ENCODE results near the gene EPHB1. TPM values are rescaled to one million over a fixed set of nuclear protein-coding genes. Genes with fewer than 3 reads are reported as not detected.

Gene EPHB1
- total and polyA plus RNA-seq, 4 donors = 0.23 to 1.7 (median 0.52) TPM

DNA sequence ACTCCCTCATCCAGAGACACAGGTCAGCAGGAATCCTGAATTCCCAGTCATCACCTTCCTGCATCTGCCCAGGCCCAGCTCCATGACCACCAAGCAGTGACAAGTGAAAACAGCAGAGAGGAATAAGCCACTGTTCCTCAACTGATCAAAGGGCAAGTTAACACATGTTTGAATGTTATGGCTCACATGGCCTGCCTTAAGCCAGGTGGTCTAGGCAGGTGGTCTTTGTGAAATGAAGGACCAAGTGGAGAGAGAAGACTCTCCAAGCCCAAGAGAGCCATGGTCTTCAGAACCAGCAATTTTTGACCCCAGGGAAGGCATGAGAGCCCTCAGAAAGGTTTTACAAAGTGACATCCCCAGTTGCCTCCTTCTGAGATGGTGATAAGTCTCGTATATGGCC is 161.8 kb downstream of the EPHB1 start:
- DNase-seq (ENCODE audit: low spot score) = no peak
- H3K9ac ChIP-seq (ENCODE audit: low read depth in 1 of 2, low read length in 2 of 2) = no peak overlapping the region
- H3K27ac ChIP-seq (ENCODE audit: low read depth in 1 of 2, low read length in 2 of 2) = no peak overlapping the region
- H3K36me3 ChIP-seq (ENCODE audit: control insufficient read depth in 4 of 4, insufficient read depth in 3 of 4, low read depth in 1 of 4, low read length in 3 of 4) = no peaks in the 10 kb centered on the region
- no peaks in the 10 kb centered on the region for H3K9me3 ChIP-seq (ENCODE audit: control insufficient read depth in 4 of 4, low read length in 3 of 4)
- H3K4me1 ChIP-seq (ENCODE audit: control insufficient read depth in 4 of 4, insufficient read depth in 4 of 4, low read length in 3 of 4) = no peaks in the 10 kb centered on the region
- no peaks in the 10 kb centered on the region for H3K27me3 ChIP-seq (ENCODE audit: control insufficient read depth in 4 of 4, insufficient read depth in 4 of 4, low read length in 3 of 4)
- TF ChIP-seq RAD21 (IDR thresholded peaks at IDR 0.05) (no peak), FOXA1 (IDR thresholded peaks at IDR 0.05) (no peak), TAF1 (conservative IDR thresholded peaks at IDR 0.05) (no peak), HNF4G (IDR thresholded peaks at IDR 0.05) (no peak), FOXA2 (IDR thresholded peaks at IDR 0.05) (no peak)
- TF ChIP-seq, protein P1, sequence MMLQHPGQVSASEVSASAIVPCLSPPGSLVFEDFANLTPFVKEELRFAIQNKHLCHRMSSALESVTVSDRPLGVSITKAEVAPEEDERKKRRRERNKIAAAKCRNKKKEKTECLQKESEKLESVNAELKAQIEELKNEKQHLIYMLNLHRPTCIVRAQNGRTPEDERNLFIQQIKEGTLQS (IDR thresholded peaks at IDR 0.05) = no peak
- TF ChIP-seq, protein P2, sequence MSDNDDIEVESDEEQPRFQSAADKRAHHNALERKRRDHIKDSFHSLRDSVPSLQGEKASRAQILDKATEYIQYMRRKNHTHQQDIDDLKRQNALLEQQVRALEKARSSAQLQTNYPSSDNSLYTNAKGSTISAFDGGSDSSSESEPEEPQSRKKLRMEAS (IDR thresholded peaks at IDR 0.05) = no peak
- no peak overlapping the region for H3K4me3 ChIP-seq (ENCODE audit: low read depth in 1 of 3, low read length in 3 of 3)
- 95% methylated on average over 1 of the region's 1 CpG for WGBS

DNA sequence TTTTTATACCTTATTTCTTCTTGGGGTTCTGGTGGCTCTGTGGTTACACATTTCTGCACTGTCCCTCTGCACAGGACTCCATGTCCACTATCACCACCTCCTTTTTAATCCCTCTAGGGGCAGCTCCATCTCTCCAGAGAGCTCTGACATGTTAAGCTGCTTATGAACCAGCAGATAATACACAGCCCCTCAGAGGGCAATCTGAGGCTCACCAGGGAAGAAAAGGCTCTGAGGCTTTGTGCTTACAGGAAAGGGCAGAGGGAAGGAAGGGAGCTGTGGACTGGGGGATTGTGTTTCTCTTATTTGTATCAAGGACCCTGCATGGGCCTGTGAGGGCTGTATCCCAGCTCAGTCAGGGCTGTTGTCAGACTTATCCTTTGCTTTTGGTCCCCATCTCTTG is 164.5 kb downstream of the EPHB1 start:
- no peak for DNase-seq (ENCODE audit: low spot score)
- TF ChIP-seq TAF1 (conservative IDR thresholded peaks at IDR 0.05) = no peak
- no peak for TF ChIP-seq RAD21 (IDR thresholded peaks at IDR 0.05)
- no peak for TF ChIP-seq SP1 (IDR thresholded peaks at IDR 0.05)
- TF ChIP-seq NR2F2 (IDR thresholded peaks at IDR 0.05) = no peak
- no peak for TF ChIP-seq EGR1 (IDR thresholded peaks at IDR 0.05; ENCODE audit: low read depth in 2 of 2)
- no peak overlapping the region for H3K27ac ChIP-seq (ENCODE audit: low read depth in 1 of 2, low read length in 2 of 2)
- no peak overlapping the region for H3K9ac ChIP-seq (ENCODE audit: low read depth in 1 of 2, low read length in 2 of 2)
- no peaks in the 10 kb centered on the region for H3K27me3 ChIP-seq (ENCODE audit: control insufficient read depth in 4 of 4, insufficient read depth in 4 of 4, low read length in 3 of 4)
- H3K9me3 ChIP-seq (ENCODE audit: control insufficient read depth in 4 of 4, low read length in 3 of 4) = no peaks in the 10 kb centered on the region
- no peaks in the 10 kb centered on the region for H3K36me3 ChIP-seq (ENCODE audit: control insufficient read depth in 4 of 4, insufficient read depth in 3 of 4, low read depth in 1 of 4, low read length in 3 of 4)
- H3K4me3 ChIP-seq (ENCODE audit: low read depth in 1 of 3, low read length in 3 of 3) = no peak overlapping the region
- no peaks in the 10 kb centered on the region for H3K4me1 ChIP-seq (ENCODE audit: control insufficient read depth in 4 of 4, insufficient read depth in 4 of 4, low read length in 3 of 4)

DNA sequence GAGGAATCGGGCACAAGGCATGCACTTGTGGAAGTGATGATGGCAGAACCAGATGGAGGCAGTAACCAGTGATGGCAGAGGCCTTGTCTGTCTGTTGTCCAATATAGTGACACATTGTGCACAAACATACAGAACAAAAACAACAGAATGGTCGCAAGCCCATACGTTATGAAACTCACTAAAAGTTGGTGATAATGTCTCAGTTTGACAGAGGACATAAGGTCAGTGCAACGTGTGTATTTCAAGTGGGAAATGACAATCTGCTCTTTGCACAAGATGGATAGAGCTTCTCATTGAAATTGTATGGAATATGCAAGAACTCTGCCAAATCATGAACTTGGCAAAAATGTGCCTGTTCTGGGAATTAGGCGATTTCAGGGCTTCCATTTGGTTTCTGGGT is 169.2 kb downstream of the EPHB1 start:
- Histone ChIP-seq H3K4me3 (ENCODE audit: low read depth in 1 of 3, low read length in 3 of 3) (no peak overlapping the region), H3K9ac (ENCODE audit: low read depth in 1 of 2, low read length in 2 of 2) (no peak overlapping the region), H3K9me3 (ENCODE audit: control insufficient read depth in 4 of 4, low read length in 3 of 4) (no peaks in the 10 kb centered on the region), H3K27ac (ENCODE audit: low read depth in 1 of 2, low read length in 2 of 2) (no peak overlapping the region), H3K27me3 (ENCODE audit: control insufficient read depth in 4 of 4, insufficient read depth in 4 of 4, low read length in 3 of 4) (no peaks in the 10 kb centered on the region), H3K4me1 (ENCODE audit: control insufficient read depth in 4 of 4, insufficient read depth in 4 of 4, low read length in 3 of 4) (no peaks in the 10 kb centered on the region), H3K36me3 (ENCODE audit: control insufficient read depth in 4 of 4, insufficient read depth in 3 of 4, low read depth in 1 of 4, low read length in 3 of 4) (no peaks in the 10 kb centered on the region)
- WGBS = 83% methylated on average over 5 of the region's 5 CpGs
- TF ChIP-seq HNF4G (IDR thresholded peaks at IDR 0.05) = no peak
- TF ChIP-seq EGR1 (IDR thresholded peaks at IDR 0.05; ENCODE audit: low read depth in 2 of 2) = no peak
- no peak for TF ChIP-seq SP1 (IDR thresholded peaks at IDR 0.05)
- no peak for TF ChIP-seq HNF4A (conservative IDR thresholded peaks at IDR 0.05)
- TF ChIP-seq FOXA1 (IDR thresholded peaks at IDR 0.05) = no peak
- TF ChIP-seq, protein P1 (IDR thresholded peaks at IDR 0.05) = no peak
- TF ChIP-seq, protein P3, sequence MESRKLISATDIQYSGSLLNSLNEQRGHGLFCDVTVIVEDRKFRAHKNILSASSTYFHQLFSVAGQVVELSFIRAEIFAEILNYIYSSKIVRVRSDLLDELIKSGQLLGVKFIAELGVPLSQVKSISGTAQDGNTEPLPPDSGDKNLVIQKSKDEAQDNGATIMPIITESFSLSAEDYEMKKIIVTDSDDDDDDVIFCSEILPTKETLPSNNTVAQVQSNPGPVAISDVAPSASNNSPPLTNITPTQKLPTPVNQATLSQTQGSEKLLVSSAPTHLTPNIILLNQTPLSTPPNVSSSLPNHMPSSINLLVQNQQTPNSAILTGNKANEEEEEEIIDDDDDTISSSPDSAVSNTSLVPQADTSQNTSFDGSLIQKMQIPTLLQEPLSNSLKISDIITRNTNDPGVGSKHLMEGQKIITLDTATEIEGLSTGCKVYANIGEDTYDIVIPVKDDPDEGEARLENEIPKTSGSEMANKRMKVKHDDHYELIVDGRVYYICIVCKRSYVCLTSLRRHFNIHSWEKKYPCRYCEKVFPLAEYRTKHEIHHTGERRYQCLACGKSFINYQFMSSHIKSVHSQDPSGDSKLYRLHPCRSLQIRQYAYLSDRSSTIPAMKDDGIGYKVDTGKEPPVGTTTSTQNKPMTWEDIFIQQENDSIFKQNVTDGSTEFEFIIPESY (IDR thresholded peaks at IDR 0.05) = no peak
- TF ChIP-seq, protein P4, sequence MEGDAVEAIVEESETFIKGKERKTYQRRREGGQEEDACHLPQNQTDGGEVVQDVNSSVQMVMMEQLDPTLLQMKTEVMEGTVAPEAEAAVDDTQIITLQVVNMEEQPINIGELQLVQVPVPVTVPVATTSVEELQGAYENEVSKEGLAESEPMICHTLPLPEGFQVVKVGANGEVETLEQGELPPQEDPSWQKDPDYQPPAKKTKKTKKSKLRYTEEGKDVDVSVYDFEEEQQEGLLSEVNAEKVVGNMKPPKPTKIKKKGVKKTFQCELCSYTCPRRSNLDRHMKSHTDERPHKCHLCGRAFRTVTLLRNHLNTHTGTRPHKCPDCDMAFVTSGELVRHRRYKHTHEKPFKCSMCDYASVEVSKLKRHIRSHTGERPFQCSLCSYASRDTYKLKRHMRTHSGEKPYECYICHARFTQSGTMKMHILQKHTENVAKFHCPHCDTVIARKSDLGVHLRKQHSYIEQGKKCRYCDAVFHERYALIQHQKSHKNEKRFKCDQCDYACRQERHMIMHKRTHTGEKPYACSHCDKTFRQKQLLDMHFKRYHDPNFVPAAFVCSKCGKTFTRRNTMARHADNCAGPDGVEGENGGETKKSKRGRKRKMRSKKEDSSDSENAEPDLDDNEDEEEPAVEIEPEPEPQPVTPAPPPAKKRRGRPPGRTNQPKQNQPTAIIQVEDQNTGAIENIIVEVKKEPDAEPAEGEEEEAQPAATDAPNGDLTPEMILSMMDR (IDR thresholded peaks at IDR 0.05; ENCODE audit: low read depth, low read length, missing input control) = no peak
- no peak for TF ChIP-seq RXRA (IDR thresholded peaks at IDR 0.05)
- no peak for TF ChIP-seq TAF1 (conservative IDR thresholded peaks at IDR 0.05)
- TF ChIP-seq RAD21 (IDR thresholded peaks at IDR 0.05) = no peak
- no peak for TF ChIP-seq NR2F2 (IDR thresholded peaks at IDR 0.05)
- TF ChIP-seq JUND (IDR thresholded peaks at IDR 0.05) = no peak
- no peak for TF ChIP-seq GABPA (IDR thresholded peaks at IDR 0.05 in 1 of 2, conservative IDR thresholded peaks at IDR 0.05 in 1 of 2)
- TF ChIP-seq, protein P2 (IDR thresholded peaks at IDR 0.05) = no peak
- TF ChIP-seq YY1 (IDR thresholded peaks at IDR 0.05) = no peak
- TF ChIP-seq, protein P5, sequence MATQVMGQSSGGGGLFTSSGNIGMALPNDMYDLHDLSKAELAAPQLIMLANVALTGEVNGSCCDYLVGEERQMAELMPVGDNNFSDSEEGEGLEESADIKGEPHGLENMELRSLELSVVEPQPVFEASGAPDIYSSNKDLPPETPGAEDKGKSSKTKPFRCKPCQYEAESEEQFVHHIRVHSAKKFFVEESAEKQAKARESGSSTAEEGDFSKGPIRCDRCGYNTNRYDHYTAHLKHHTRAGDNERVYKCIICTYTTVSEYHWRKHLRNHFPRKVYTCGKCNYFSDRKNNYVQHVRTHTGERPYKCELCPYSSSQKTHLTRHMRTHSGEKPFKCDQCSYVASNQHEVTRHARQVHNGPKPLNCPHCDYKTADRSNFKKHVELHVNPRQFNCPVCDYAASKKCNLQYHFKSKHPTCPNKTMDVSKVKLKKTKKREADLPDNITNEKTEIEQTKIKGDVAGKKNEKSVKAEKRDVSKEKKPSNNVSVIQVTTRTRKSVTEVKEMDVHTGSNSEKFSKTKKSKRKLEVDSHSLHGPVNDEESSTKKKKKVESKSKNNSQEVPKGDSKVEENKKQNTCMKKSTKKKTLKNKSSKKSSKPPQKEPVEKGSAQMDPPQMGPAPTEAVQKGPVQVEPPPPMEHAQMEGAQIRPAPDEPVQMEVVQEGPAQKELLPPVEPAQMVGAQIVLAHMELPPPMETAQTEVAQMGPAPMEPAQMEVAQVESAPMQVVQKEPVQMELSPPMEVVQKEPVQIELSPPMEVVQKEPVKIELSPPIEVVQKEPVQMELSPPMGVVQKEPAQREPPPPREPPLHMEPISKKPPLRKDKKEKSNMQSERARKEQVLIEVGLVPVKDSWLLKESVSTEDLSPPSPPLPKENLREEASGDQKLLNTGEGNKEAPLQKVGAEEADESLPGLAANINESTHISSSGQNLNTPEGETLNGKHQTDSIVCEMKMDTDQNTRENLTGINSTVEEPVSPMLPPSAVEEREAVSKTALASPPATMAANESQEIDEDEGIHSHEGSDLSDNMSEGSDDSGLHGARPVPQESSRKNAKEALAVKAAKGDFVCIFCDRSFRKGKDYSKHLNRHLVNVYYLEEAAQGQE (IDR thresholded peaks at IDR 0.05) = no peak
- no peak for TF ChIP-seq FOXA2 (IDR thresholded peaks at IDR 0.05)
- no peak for DNase-seq (ENCODE audit: low spot score)
